Dermis blood vessel endothelial cell (primary cell): ENCODE data around the gene BAD. TPM values are rescaled to one million over a fixed set of nuclear protein-coding genes. Genes with fewer than 3 reads are reported as not detected.
"Not testable (repeated sequence)": the region's sequence is repeated elsewhere in the genome, so short reads cannot be mapped to it uniquely, and the experiment has no call there.

Experiments
- DNase-seq: peaks from one replicate; pipeline ENCODE4 v3.0.0; 2010
- total RNA-seq: library from RNA; depleted of rRNA; stranded (reverse); fragments of >200 nt; gene quantifications from 2 replicates; pipeline ENCODE4 v1.2.3, GENCODE V29; 2014

Gene BAD
- total RNA-seq, 1 donor from 2014 or later, result 65.9 TPM

GRCh38 chr11:64314805-64315561 is 30.5 kb upstream of the BAD start:
- no peak for DNase-seq

- DNase-seq, result no peak
Observed at GRCh38 chr11:64314146-64314804, 29.8 kb upstream of the BAD start.

DNA sequence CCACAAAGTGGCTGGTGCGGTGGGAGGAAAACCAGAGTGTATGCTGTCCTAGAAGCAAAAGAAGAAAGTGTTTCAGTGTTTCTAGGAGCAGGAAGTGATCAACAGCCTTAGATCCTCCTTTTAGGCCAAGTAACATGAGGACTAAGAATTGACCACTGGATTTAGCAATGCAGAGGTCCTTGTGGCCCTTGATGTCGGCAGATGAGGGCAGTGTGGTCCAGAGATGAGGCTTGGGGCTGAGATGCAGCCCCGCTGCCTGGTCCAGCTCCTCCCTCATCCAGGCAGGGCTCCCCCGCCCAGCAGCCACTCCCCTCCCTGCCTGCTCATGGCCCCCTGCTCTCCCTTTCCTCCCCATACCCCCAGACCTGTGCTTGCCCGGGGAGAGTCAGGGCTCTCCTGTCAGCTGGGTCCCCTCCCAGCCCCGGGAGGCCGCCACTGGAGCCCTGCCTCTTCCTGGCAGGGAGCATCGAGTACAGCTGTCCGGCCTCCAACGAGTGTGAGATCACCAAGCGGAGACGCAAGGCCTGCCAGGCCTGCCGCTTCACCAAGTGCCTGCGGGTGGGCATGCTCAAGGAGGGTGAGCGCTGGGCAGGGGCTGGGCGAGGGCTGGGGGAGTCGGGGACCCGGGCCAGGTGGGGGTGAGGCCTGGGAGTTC is 29.2 kb upstream of the BAD start:
- no peak for DNase-seq

GRCh38 chr11:64312947-64313346 is 28.5 kb upstream of the BAD start:
- DNase-seq, result no peak

GRCh38 chr11:64307795-64308194 is 23.3 kb upstream of the BAD start:
- not testable (repeated sequence) for DNase-seq

- no peak for DNase-seq
Observed at GRCh38 chr11:64306876-64307622, 22.6 kb upstream of the BAD start.

DNA sequence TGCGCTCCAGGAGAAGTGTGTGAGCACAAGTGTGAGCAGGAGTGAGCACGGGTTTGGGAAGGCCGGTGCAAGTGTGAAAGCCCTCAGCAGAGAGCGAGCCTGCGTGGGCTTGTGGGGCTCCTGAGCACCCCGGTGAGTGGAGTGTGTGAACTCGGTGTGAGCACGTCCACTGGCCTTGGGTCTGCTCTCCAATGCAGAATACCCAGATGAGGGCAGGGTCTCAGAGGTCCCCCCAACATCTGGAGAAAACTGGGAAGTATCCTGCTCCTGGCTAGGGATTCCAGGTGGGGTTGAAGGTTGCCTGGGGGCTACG is 22.1 kb upstream of the BAD start:
- no peak for DNase-seq

- DNase-seq, result peak; percentile 57
Observed at GRCh38 chr11:64305691-64306562, 21.5 kb upstream of the BAD start.

GRCh38 chr11:64305075-64305690 is 20.7 kb upstream of the BAD start, which contains the start of gene ESRRA:
Gene ESRRA, plus strand, starts transcription at chr11:64305524. Its CDS starts 1,656 bp downstream, at chr11:64307180.
- peak; percentile 98 for DNase-seq

- DNase-seq, result peak; percentile 95
Observed at GRCh38 chr11:64304316-64305072, 20.0 kb upstream of the BAD start.

DNA sequence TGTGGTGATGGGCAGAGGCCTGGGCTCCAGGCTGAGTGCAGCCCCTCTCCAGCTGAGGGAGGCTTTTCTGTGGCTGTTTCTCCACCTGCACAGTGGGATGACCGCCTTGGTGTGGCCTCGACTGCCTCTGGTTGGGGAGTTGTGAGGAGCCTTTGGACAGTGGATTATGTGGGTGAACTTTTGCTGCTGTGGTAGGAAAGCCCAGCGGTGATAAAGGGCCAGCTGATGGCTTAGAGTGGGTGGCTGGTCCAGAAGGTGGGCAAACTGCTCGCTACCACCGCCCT is 19.5 kb upstream of the BAD start:
- DNase-seq, result no peak

DNA sequence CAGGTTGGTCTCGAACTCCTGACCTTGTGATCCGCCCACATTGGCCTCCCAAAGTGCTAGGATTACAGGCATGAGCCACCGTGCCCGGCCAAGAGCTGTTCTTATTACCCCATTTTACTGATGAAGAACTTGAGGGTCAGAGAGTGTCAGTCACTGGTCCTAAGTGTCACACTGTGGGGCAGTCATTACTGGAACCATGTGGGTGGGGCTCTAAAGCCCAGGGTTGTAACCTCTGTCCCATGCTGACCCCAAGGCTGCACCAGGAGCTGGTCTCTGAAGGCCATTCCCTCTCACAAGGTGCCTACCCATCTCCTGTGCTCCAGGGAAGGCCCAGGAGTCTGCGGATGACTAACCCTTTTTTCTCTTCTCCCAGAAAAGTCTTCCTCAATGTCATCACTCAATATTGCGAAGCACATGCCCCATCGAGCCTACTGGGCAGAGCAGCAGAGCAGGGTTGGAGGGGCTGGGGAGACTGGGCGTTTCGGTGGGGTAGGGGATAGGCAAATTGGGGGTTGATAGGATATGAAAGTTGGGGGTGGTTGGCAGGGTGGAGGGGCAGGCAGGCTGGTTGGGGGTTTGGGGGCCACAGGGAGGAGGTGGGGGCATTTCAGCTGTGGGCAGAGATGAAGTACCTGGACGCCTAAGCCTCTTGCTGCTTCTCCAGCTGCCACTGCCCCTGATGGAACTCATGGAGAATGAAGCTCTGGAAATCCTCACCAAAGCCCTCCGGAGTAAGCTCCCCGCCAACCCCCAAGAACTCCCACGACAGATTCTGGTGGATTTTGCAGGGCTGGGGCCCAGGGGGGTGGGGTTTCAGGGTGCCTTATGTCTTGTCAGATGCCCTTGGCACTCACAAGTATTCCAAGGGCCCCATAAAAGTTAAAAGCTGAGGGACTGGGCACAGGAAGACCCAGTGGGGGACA is 18.9 kb upstream of the BAD start:
- DNase-seq, result no peak

DNA sequence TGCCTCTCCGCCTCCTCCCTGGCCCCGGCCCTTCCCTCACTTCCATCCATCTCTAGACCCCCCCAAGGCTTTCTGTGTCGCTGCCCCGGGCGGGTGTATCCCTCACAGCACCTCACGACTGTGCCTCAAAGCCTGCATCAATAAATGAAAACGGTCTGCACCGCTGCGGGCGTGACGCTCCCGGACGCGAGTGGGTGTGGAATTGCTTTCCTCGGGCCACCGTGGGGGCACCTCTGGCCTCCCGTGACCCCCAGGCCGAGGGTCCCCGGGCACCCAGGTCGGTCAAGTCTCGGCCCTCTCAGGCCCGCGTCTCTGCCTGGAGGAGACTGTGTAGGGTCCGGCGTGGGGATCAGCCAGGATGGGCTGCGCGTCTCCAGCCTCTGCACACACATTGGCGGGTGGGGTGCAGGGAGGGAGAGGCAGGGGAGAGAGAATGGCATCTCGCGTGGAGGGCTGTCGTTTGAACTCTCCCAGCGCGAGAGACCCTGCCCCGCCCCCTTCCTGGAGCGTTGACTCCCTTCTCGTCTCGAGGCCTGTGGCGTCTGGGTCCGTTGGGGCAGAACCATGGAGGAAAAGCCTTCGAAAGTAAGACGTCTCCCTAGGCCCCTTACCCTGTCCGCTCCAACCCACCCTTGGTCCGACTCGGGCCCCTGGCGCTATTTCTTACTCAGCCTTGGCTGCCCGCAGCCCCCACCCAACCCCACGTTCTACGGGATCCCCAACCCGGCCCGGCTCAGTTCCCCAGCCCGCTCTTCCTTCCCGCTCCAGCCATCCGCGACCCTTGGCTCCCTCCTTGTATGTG is 15.6 kb upstream of the BAD start, which contains the start of gene CATSPERZ:
CATSPERZ (plus strand) TSS at position 512 of the 802 bp plus-strand sequence; CDS start at position 565, 53 bp downstream.
- no peak for DNase-seq

GRCh38 chr11:64298966-64299846 is 14.7 kb upstream of the BAD start:
- DNase-seq, result peak; percentile 39

DNA sequence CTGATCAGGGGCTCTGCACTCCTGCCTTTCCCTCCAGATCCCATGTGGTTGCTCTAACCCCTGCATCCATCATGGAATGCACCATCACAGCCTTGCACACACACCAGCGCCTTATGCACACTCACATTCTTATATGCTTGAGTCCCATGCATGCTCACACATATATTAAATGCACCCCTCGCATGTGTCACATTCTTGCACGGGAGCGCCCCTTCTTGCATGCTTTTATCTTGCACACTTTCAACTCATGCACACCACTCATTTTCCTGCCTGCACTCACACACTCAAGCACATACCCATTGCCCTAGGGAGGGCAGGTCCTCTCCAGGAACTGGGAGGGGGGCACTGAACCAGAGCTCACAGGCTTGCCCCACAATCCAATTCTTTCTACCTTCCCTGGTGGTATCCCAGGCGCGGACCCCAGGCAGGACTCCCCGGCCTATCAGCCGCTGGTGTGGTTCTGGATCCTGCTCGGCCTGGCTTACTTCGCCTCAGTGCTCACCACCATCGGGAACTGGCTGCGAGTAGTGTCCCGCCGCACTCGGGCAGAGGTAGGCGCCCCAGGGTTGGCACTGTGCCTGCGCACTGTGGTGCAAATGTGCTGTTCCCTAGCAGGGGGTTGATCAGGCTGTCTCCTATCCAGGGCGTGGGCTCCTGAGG is 13.4 kb upstream of the BAD start:
- DNase-seq, result no peak

DNA sequence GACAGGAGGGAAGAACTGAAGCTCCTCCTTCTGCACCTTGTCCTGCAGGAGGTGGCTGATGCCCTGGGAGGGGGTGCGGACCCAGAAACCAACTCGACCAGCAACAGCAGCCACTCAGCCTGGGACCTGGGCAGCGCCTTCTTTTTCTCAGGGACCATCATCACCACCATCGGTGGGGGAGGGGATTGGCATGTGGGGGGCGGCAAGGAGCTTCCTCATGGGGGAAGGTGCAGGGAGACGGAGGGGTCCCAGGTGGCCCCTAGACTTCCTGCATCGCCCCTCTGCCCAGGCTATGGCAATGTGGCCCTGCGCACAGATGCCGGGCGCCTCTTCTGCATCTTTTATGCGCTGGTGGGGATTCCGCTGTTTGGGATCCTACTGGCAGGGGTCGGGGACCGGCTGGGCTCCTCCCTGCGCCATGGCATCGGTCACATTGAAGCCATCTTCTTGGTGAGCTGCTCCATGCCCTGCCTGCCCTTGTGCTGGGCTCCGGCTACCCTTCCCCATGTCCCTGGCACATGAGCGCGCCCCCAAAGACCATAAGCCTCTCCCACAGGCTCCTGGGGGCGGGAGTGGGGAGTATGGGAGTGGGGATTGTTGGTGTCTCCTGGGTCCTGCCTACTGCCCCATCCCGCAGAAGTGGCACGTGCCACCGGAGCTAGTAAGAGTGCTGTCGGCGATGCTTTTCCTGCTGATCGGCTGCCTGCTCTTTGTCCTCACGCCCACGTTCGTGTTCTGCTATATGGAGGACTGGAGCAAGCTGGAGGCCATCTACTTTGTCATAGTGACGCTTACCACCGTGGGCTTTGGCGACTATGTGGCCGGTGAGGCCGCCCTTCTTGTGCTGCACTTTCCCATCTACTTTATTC is 12.6 kb upstream of the BAD start:
- no peak for DNase-seq
